PC-9 (cell line): ENCODE results near the gene USH2A.

ENCODE experiments used
- EZH2 ChIP-seq: fragments of 200-600 bp; sonication (generic); IDR thresholded peaks from 2 replicates; pipeline ENCODE4 v1.8.0; 2017; ENCODE audit warnings: antibody characterized with exemption, low read depth
- TF ChIP-seq, protein P1 (sequence below): fragments of 200-600 bp; sonication (generic); conservative IDR thresholded peaks from 2 replicates; pipeline ENCODE4 v1.6.1; 2017; ENCODE audit warnings: mixed run types, antibody characterized with exemption, mild to moderate bottlenecking, moderate library complexity

DNA sequence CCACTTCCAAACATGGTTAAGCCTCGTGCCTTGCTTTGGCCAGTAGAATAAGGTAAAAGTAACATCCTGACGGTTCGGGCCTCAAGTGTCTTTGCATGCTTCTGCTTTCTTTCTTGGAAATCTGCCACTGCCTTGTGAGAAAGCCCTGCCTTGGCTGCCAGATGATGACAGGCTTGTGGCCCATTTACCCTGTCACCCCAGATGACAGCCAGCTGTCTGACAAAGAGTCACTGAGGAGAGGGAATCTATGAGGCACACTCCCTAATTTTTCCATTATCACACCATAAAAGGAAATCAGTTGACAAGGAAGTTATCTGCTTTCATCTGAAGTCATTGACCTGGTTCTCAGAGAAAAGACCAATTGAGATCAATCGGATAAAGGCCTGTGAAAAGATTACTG is 199.8 kb downstream of the USH2A start:
- TF ChIP-seq, protein P1, sequence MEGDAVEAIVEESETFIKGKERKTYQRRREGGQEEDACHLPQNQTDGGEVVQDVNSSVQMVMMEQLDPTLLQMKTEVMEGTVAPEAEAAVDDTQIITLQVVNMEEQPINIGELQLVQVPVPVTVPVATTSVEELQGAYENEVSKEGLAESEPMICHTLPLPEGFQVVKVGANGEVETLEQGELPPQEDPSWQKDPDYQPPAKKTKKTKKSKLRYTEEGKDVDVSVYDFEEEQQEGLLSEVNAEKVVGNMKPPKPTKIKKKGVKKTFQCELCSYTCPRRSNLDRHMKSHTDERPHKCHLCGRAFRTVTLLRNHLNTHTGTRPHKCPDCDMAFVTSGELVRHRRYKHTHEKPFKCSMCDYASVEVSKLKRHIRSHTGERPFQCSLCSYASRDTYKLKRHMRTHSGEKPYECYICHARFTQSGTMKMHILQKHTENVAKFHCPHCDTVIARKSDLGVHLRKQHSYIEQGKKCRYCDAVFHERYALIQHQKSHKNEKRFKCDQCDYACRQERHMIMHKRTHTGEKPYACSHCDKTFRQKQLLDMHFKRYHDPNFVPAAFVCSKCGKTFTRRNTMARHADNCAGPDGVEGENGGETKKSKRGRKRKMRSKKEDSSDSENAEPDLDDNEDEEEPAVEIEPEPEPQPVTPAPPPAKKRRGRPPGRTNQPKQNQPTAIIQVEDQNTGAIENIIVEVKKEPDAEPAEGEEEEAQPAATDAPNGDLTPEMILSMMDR = no peak
- TF ChIP-seq EZH2 = no peak
